Left lung (tissue), 10 donors: Measurements from ENCODE around the gene COX6B1. TPM values are rescaled to one million over a fixed set of nuclear protein-coding genes. Genes with fewer than 3 reads are reported as not detected.
"Not testable (repeated sequence)": the region's sequence is repeated elsewhere in the genome, so short reads cannot be mapped to it uniquely, and the experiment has no call there.

Experiments
- ATAC-seq: fragments of 200-7000 bp; cut with Tn5 transposase; one replicate; pipeline ENCODE4 v1.9.1; 2020; ENCODE audit warnings: moderate library complexity
- DNase-seq, 4 donors: peaks; one replicate each; pipeline ENCODE4 v3.0.0-alpha.2; 2013 to 2020
- H3K27ac ChIP-seq, 2 donors: fragments of 200-600 bp; sonication (generic) in 1 of 2; one replicate each; pipeline versions ENCODE4 v1.5.0 to v1.8.0; 2020 to 2021
- H3K27me3 ChIP-seq, 2 donors: fragments of 200-600 bp; sonication (generic) in 1 of 2; one replicate each; pipeline versions ENCODE4 v1.5.0 to v1.8.0; 2020 to 2021
- H3K36me3 ChIP-seq, 2 donors: fragments of 200-600 bp; sonication (generic) in 1 of 2; one replicate each; pipeline versions ENCODE4 v1.5.0 to v1.8.0; 2020 to 2021
- H3K4me1 ChIP-seq, 2 donors: fragments of 200-600 bp; one replicate each; pipeline ENCODE4 v1.8.0; 2021
- H3K4me3 ChIP-seq, 2 donors: fragments of 200-600 bp; sonication (generic) in 1 of 2; one replicate each; pipeline versions ENCODE4 v1.5.0 to v1.8.0; 2020 to 2021; ENCODE audit warnings: mild to moderate bottlenecking in 1 of 2
- H3K9me3 ChIP-seq, 2 donors: fragments of 200-600 bp; sonication (generic) in 1 of 2; one replicate each; pipeline versions ENCODE4 v1.5.0 to v1.8.0; 2020 to 2021
- CTCF ChIP-seq, 2 donors: fragments of 200-600 bp; sonication (generic) in 1 of 2; IDR thresholded peaks; one replicate each; pipeline versions ENCODE4 v1.5.0 to v1.8.0; 2021; ENCODE audit warnings: antibody characterized with exemption in 2 of 2
- intact Hi-C, 2 donors: fragments of 100-400 bp; cut with DNase I; formaldehyde crosslinking; loops; one replicate each; pipeline versions ENCODE4 v1.11.2 to v1.14.2; 2022
- polyA plus RNA-seq, 6 donors: library from polyadenylated mRNA; unstranded; fragments of 120-200 nt; gene quantifications; one replicate each; pipeline ENCODE4 v1.2.1, GENCODE V29; 2013; ENCODE audit not compliant: insufficient read length in 6 of 6
- total RNA-seq, 2 donors: library from RNA; stranded (reverse); fragmentation: NEBNext Ultra II Directional; extraction: Animal tissue kit (Norgen Biotek cat#: 25700); gene quantifications; one replicate each; pipeline ENCODE4 v1.2.1, GENCODE V29; 2021
- donor health status: DM: no; HTN: yes; CAD: no.
- donor health status: DM: no; HTN: no; CAD: no.

Gene COX6B1
- total and polyA plus RNA-seq, 8 donors = 199 to 295 (median 235) TPM

- DNase-seq = peak in 1 of 4 donors; percentile 0
- Histone ChIP-seq H3K9me3 (no peaks in the 10 kb centered on the region), H3K27me3 (peaks cover 9 to 48% of the 10 kb centered on the region in 2 donors), H3K36me3 (no peaks in the 10 kb centered on the region), H3K4me3 (no peak overlapping the region), H3K27ac (no peak overlapping the region), H3K4me1 (peaks cover 0 to 9% of the 10 kb centered on the region in 2 donors)
- ATAC-seq = no peak
- intact Hi-C loops = no loop called here
- no peak for TF ChIP-seq CTCF (IDR thresholded peaks at IDR 0.05)
Measured at GRCh38 chr19:35670686-35671085, 22.6 kb downstream of the COX6B1 start.

DNA sequence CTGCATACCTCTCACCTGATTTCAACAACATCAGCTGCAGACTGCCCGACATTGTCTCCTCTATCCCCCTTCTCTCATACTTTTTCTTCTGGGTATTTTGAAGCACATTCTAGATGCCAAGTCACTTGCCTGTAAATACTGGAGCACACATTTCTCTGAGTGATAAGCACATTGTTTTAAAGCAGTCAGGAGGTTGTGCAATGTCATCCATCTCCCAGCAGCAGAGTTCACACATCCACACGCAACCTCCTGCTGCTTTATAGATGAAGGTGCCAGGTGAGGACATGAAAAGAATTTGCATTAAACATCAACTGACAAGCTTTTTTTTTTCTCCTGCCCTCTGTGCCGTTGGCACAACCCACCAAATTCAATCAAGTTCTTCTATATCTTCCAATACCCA is 23.7 kb downstream of the COX6B1 start:
- ATAC-seq = no peak
- H3K36me3 ChIP-seq = no peaks in the 10 kb centered on the region
- H3K4me3 ChIP-seq = no peak overlapping the region
- H3K27me3 ChIP-seq = peaks cover 9 to 58% of the 10 kb centered on the region in 2 donors
- intact Hi-C loops = no loop called here
- no peak overlapping the region for H3K27ac ChIP-seq
- no peak for DNase-seq
- peaks cover 0 to 9% of the 10 kb centered on the region in 2 donors for H3K4me1 ChIP-seq
- H3K9me3 ChIP-seq = no peaks in the 10 kb centered on the region
- no peak for TF ChIP-seq CTCF (IDR thresholded peaks at IDR 0.05)

DNA sequence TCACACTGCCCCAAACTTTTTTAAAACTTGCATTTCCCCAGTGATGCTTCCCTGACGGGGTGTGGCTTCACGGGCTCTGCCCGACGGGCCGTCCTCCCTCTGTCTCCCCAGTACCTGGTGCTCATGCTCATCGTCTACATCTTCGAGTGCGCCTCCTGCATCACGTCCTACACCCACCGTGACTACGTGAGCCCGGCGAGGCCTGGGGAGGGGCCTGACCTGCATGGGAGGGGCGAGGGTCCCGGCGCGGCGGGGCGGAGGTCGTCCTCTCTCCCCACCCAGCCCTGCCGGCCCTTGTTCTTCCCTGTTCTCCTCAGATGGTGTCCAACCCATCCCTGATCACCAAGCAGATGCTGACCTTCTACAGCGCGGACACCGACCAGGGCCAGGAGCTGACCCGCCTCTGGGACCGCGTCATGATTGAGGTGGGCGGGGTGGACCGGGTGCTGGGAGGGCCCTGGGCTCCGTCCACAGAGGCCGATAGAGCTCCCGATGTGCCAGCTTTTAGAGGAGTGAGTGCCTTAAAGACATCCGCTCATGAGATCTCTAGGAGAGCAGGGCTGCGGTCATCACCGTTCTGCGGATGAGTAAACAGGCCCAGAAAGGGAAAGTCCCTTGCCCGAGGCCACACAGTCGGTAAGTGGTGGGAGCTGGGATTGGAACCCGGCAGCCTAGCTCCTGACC is 25.1 kb downstream of the COX6B1 start:
- ATAC-seq (peak; percentile 88), DNase-seq (peak in 1 of 4 donors; percentile 79)
- H3K4me3 ChIP-seq = peak overlapping the region; percentile 4 to 12
- intact Hi-C loops = no loop called here
- no peaks in the 10 kb centered on the region for H3K9me3 ChIP-seq
- no peak for TF ChIP-seq CTCF (IDR thresholded peaks at IDR 0.05)
- no peak overlapping the region for H3K27ac ChIP-seq
- peaks cover 9 to 70% of the 10 kb centered on the region in 2 donors for H3K27me3 ChIP-seq
- H3K4me1 ChIP-seq = peaks cover 0 to 9% of the 10 kb centered on the region in 2 donors
- H3K36me3 ChIP-seq = no peaks in the 10 kb centered on the region

DNA sequence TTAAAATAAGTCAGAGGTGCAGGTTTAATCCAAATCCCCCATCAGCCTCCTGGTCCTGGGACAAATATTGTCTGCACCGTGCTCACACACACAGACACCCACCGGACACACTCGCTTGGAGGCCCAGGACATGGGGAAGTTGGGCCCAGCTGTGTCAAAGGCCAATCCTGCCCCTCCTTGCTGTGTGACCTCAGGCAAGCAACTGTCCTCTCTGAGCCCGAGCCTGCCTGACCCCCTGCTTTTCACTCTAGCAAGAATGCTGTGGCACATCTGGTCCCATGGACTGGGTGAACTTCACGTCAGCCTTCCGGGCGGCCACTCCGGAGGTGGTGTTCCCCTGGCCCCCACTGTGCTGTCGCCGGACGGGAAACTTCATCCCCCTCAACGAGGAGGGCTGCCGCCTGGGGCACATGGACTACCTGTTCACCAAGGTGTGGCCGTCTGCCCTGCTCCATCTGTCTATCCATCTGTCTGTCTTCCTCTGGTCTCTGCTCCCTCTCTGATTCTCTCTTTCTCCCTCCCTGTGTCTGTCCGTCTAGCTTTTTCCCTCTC is 27.5 kb downstream of the COX6B1 start:
- no peaks in the 10 kb centered on the region for H3K36me3 ChIP-seq
- no peak overlapping the region for H3K27ac ChIP-seq
- ATAC-seq (no peak), DNase-seq (peak in 1 of 4 donors; percentile 66)
- H3K9me3 ChIP-seq = no peaks in the 10 kb centered on the region
- H3K4me3 ChIP-seq = no peak overlapping the region
- intact Hi-C loops = no loop called here
- H3K27me3 ChIP-seq = peaks cover 9 to 65% of the 10 kb centered on the region in 2 donors
- TF ChIP-seq CTCF (IDR thresholded peaks at IDR 0.05) = no peak
- peaks cover 0 to 9% of the 10 kb centered on the region in 2 donors for H3K4me1 ChIP-seq

DNA sequence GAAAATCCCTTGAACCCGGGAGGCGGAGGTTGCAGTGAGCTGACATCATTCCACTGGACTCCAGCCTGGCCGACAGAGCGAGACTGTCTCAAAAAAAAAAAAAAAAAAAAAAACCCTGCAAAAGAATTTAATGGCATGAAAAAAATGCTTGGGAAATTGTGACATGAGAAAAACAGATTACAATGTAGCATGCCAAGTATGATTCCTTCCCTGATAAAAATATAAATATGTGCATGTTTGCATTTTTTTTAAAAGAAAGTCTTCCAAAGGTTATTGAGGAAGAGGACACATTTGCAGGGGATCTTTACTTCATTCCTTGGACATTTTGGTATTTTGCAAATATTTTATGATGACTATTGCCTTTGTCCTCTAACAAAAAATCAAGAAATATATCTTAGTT is 41.7 kb downstream of the COX6B1 start:
- intact Hi-C loops = no loop called here
- H3K4me1 ChIP-seq = no peaks in the 10 kb centered on the region

GRCh38 chr19:35691106-35691505 is 43.0 kb downstream of the COX6B1 start:
- H3K27me3 ChIP-seq, H3K27ac ChIP-seq, H3K36me3 ChIP-seq, intact Hi-C loops, ATAC-seq, H3K4me3 ChIP-seq, H3K9me3 ChIP-seq, DNase-seq, H3K4me1 ChIP-seq: not testable (repeated sequence)

More for the DNA sequence above, 41.7 kb downstream of the COX6B1 start:
- no peaks in the 10 kb centered on the region for H3K9me3 ChIP-seq
- no peak overlapping the region for H3K4me3 ChIP-seq
- no peaks in the 10 kb centered on the region for H3K36me3 ChIP-seq
- ATAC-seq = no peak
- no peak for DNase-seq
- H3K27me3 ChIP-seq = peaks cover 0 to 7% of the 10 kb centered on the region in 2 donors
- H3K27ac ChIP-seq = no peak overlapping the region
- no peak for TF ChIP-seq CTCF (IDR thresholded peaks at IDR 0.05)
